ENCODE measurements around the gene PRDM7. TPM values are rescaled to one million over a fixed set of nuclear protein-coding genes. Genes with fewer than 3 reads are reported as not detected.
A peak's percentile ranks its signal among the peaks of the same experiment; 100 is the strongest.

Gene PRDM7
- total and polyA plus RNA-seq, 2 of the 4 experiments (the other 2 are of a cell fraction), result not detected

- Histone ChIP-seq H3K9me1 (ENCODE audit: insufficient read depth, low read length) (peaks cover 11% of the 10 kb centered on the region), H3K18ac (ENCODE audit: low read depth, low read length) (no peak overlapping the region), H3K4ac (ENCODE audit: low read depth, low read length) (no peak overlapping the region), H3K23ac (ENCODE audit: low read depth, low read length) (no peak overlapping the region), H3K56ac (ENCODE audit: extremely low read depth, insufficient read depth, low read length) (no peak overlapping the region), H3K27me3 (ENCODE audit: control insufficient read depth, insufficient read depth, low read length) (no peaks in the 10 kb centered on the region), H4K8ac (ENCODE audit: low read depth in 2 of 2, low read length in 2 of 2) (no peak overlapping the region), H3K9ac (ENCODE audit: low read depth, low read length) (no peak overlapping the region), H4K20me1 (ENCODE audit: insufficient read depth, low read length) (peaks cover 18% of the 10 kb centered on the region), H3K79me1 (ENCODE audit: low read depth in 1 of 2, low read length in 2 of 2) (peaks cover 0 to 10% of the 10 kb centered on the region in 2 experiments; a peak in 2 of 4 replicates), H3K9me3 (ENCODE audit: control insufficient read depth, insufficient read depth, low read length) (no peaks in the 10 kb centered on the region), H2BK5ac (ENCODE audit: low read depth, low read length, poor library complexity, severe bottlenecking) (no peak overlapping the region), H3K4me1 (ENCODE audit: control insufficient read depth, insufficient read depth, low read length) (no peaks in the 10 kb centered on the region), H3K4me3 (ENCODE audit: insufficient read depth, low read depth, low read length) (no peak overlapping the region), H2BK15ac (ENCODE audit: low read depth, low read length) (no peak overlapping the region), H2AK9ac (replicated peaks; ENCODE audit: low read depth, low read length, poor library complexity) (peak overlapping the region; percentile 57), H2BK120ac (ENCODE audit: low read depth, low read length) (no peak overlapping the region), H4K5ac (ENCODE audit: low read depth, low read length) (no peak overlapping the region), H3K36me3 (ENCODE audit: control insufficient read depth, insufficient read depth, low read length) (peaks cover 47% of the 10 kb centered on the region), H4K91ac (ENCODE audit: insufficient read depth, low read depth, low read length) (no peak overlapping the region), H3K4me2 (ENCODE audit: low read depth, low read length) (no peak overlapping the region), H3K27ac (ENCODE audit: insufficient read depth, low read length) (no peak overlapping the region), H2BK20ac (ENCODE audit: low read depth, low read length) (no peak overlapping the region), H2AFZ (replicated peaks; ENCODE audit: low read length, poor library complexity) (no peak overlapping the region), H2AK5ac (ENCODE audit: low read depth, low read length) (no peak overlapping the region), H3K14ac (replicated peaks; ENCODE audit: low read depth, low read length) (no peak overlapping the region)
- ChIA-PET POLR2A (ENCODE audit: unreplicated experiment) (no interaction called here), CTCF (interaction anchor here (0.6 kb wide), 1 partner anchor 56 kb away, joined by 3 read pairs; no protein-coding TSS in a partner anchor)
- in situ Hi-C loops (cut with MboI; ENCODE audit: low sequenced_read_pairs), result no loop called here
- no peak for DNase-seq
- TF ChIP-seq RCOR1 (IDR thresholded peaks at IDR 0.05; ENCODE audit: insufficient replicate concordance, low read length) (no peak), BHLHE40 (IDR thresholded peaks at IDR 0.05; ENCODE audit: low read depth, low read length) (no peak), POLR2A (IDR thresholded peaks at IDR 0.05; ENCODE audit: low read depth, low read length) (no peak), CEBPB (IDR thresholded peaks at IDR 0.05; ENCODE audit: low read depth, low read length) (no peak), RAD21 (IDR thresholded peaks at IDR 0.05; ENCODE audit: low read length) (no peak), FOS (IDR thresholded peaks at IDR 0.05; ENCODE audit: low read depth, low read length) (no peak), CHD1 (IDR thresholded peaks at IDR 0.05; ENCODE audit: low read depth, low read length) (no peak)
- TF ChIP-seq, protein P1, sequence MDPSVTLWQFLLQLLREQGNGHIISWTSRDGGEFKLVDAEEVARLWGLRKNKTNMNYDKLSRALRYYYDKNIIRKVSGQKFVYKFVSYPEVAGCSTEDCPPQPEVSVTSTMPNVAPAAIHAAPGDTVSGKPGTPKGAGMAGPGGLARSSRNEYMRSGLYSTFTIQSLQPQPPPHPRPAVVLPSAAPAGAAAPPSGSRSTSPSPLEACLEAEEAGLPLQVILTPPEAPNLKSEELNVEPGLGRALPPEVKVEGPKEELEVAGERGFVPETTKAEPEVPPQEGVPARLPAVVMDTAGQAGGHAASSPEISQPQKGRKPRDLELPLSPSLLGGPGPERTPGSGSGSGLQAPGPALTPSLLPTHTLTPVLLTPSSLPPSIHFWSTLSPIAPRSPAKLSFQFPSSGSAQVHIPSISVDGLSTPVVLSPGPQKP (IDR thresholded peaks at IDR 0.05; ENCODE audit: borderline replicate concordance, low read depth, low read length), result no peak
- TF ChIP-seq, protein P2, sequence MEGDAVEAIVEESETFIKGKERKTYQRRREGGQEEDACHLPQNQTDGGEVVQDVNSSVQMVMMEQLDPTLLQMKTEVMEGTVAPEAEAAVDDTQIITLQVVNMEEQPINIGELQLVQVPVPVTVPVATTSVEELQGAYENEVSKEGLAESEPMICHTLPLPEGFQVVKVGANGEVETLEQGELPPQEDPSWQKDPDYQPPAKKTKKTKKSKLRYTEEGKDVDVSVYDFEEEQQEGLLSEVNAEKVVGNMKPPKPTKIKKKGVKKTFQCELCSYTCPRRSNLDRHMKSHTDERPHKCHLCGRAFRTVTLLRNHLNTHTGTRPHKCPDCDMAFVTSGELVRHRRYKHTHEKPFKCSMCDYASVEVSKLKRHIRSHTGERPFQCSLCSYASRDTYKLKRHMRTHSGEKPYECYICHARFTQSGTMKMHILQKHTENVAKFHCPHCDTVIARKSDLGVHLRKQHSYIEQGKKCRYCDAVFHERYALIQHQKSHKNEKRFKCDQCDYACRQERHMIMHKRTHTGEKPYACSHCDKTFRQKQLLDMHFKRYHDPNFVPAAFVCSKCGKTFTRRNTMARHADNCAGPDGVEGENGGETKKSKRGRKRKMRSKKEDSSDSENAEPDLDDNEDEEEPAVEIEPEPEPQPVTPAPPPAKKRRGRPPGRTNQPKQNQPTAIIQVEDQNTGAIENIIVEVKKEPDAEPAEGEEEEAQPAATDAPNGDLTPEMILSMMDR (conservative IDR thresholded peaks at IDR 0.05; ENCODE audit: low read depth, low read length), result no peak
- intact Hi-C loops (cut with micrococcal nuclease), result no loop called here
- ATAC-seq (ENCODE audit: low read depth), result no peak
- 94% methylated on average over 2 of the region's 4 CpGs; no CpG with 5 or more reads in 1 of the 2 experiments for WGBS, 2 experiments (ENCODE audit: extremely low coverage in 2 of 2, insufficient read length in 1 of 2)
- dilution Hi-C loops (cut with HindIII; ENCODE audit: low sequenced_read_pairs, unreplicated experiment), result no loop called here
- BruUV-seq (replicated peaks), result no TSS peak
Observed at GRCh38 chr16:90033387-90033786, 43.7 kb downstream of the PRDM7 start.

Data from IMR-90 (cell line).